ENCODE data around the gene MRTFA. TPM values are rescaled to one million over a fixed set of nuclear protein-coding genes. Genes with fewer than 3 reads are reported as not detected.

Gene MRTFA
- total and polyA plus RNA-seq, 9 of the 15 experiments (the other 6 are each of a cell fraction or from before 2014, with no cell fraction given) = 0.84 to 21.1 (median 3.7) TPM

DNA sequence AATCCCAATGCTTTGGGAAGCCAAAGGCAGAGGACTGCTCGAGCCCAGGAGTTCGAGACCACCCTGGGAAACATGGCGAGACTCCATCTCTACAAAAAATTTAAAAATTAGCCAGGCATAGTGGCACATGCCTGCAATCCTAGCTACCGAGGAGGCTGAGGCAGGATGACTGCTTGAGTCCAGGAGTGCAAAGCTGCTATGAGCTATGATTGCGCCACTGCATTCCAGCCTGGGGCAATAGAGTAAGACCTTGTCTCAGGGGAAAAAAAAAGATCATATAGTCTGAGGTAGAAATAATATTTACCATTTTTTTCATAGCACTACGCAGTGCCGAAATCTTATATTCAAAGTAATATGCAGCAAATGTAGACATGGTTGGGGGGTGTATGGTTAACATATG, 47.8 kb downstream of the MRTFA start:
- no peak overlapping the region for H2AFZ ChIP-seq (ENCODE audit: low read depth, low read length)
- H3K27ac ChIP-seq (ENCODE audit: extremely low read depth, low read depth, low read length) = no peak overlapping the region
- H3K27me3 ChIP-seq (ENCODE audit: control insufficient read depth in 2 of 2, insufficient read depth in 2 of 2, low read length in 2 of 2) = no peaks in the 10 kb centered on the region
- peaks cover 10% of the 10 kb centered on the region; the same call in 2 of the 3 replicates for H3K79me2 ChIP-seq (ENCODE audit: control insufficient read depth, insufficient read depth, low read length)
- CTCF ChIA-PET (ENCODE audit: low intra/inter-chr PET ratio) = no interaction called here
- DNase-seq (ENCODE audit: extremely low read depth in 1 of 4, low spot score in 3 of 4) (no peak), FAIRE-seq (no peak), ATAC-seq (no peak)
- WGBS (ENCODE audit: insufficient coverage, low coverage, missing lambda C conversion rate) = 100% methylated on average over 6 of the region's 7 CpGs
- H3K9me3 ChIP-seq (replicated peaks; ENCODE audit: control insufficient read depth, insufficient read depth, low read depth, low read length) = no peaks in the 10 kb centered on the region
- H3K4me2 ChIP-seq (ENCODE audit: insufficient read depth, low read length) = no peak overlapping the region
- POLR2A ChIA-PET = interaction anchor here (0.6 kb wide), 1 partner anchor 1403 kb away, joined by 3 read pairs; no protein-coding TSS in a partner anchor
- no TSS peak for BruUV-seq (replicated peaks)
- no peak overlapping the region for H3K9ac ChIP-seq (ENCODE audit: insufficient read depth in 1 of 2, low read depth in 2 of 2, low read length in 2 of 2)
- 0 out of 2 replicates have a peak, but pooled peaks have one; percentile 7 for TF ChIP-seq CEBPB (tag; IDR thresholded peaks at IDR 0.05)
- no peak for TF ChIP-seq ZC3H8 (IDR thresholded peaks at IDR 0.05)
- in situ Hi-C loops (cut with MboI) = no loop called here
- peaks cover 0 to 3% of the 10 kb centered on the region in 2 experiments; a peak in 1 of 5 replicates for H3K4me1 ChIP-seq (replicated peaks in 1 of 2; ENCODE audit: control insufficient read depth in 2 of 2, insufficient read depth in 2 of 2, low read length in 2 of 2)
- H3K36me3 ChIP-seq (ENCODE audit: control insufficient read depth, insufficient read depth, low read length) = no peaks in the 10 kb centered on the region
- intact Hi-C loops (cut with micrococcal nuclease) = no loop called here
- H3K4me3 ChIP-seq = no peak overlapping the region
- 0 out of 2 replicates have a peak, but pooled peaks cover under 1% of the 10 kb centered on the region for H4K20me1 ChIP-seq (replicated peaks; ENCODE audit: control insufficient read depth, insufficient read depth, low read length)
- H3K9me1 ChIP-seq (ENCODE audit: control insufficient read depth, insufficient read depth, low read length) = no peaks in the 10 kb centered on the region

DNA sequence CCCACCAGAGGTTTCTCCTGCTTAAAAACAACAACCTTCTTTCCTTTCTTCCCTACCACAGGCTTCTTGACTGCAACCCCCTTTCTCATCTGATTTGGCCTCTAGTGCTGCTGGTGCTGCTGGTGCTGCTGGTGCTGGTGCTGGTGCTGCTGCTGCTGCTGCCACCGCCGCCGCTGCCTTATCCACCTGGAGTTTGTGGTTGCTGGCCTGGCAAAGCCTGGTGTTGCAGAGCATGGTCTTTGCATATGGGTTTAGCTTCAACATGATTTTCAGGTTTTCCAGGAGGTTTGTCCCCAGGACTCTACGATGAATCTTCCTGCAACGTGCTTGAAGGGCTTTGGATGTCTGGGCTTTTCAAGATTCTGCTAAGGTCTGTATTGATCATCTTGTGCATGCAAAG, 49.7 kb downstream of the MRTFA start:
- FAIRE-seq (no peak), ATAC-seq (no peak), DNase-seq (ENCODE audit: extremely low read depth in 1 of 4, low spot score in 3 of 4) (no peak)
- Histone ChIP-seq H3K9me1 (ENCODE audit: control insufficient read depth, insufficient read depth, low read length) (no peaks in the 10 kb centered on the region), H2AFZ (ENCODE audit: low read depth, low read length) (no peak overlapping the region), H3K4me1 (replicated peaks in 1 of 2; ENCODE audit: control insufficient read depth in 2 of 2, insufficient read depth in 2 of 2, low read length in 2 of 2) (no peaks in the 10 kb centered on the region), H3K4me2 (ENCODE audit: insufficient read depth, low read length) (no peak overlapping the region), H4K20me1 (replicated peaks; ENCODE audit: control insufficient read depth, insufficient read depth, low read length) (no peaks in the 10 kb centered on the region), H3K36me3 (ENCODE audit: control insufficient read depth, insufficient read depth, low read length) (no peaks in the 10 kb centered on the region), H3K79me2 (ENCODE audit: control insufficient read depth, insufficient read depth, low read length) (no peaks in the 10 kb centered on the region), H3K4me3 (no peak overlapping the region), H3K9me3 (replicated peaks; ENCODE audit: control insufficient read depth, insufficient read depth, low read depth, low read length) (no peaks in the 10 kb centered on the region), H3K27me3 (ENCODE audit: control insufficient read depth in 2 of 2, insufficient read depth in 2 of 2, low read length in 2 of 2) (no peaks in the 10 kb centered on the region), H3K27ac (ENCODE audit: extremely low read depth, low read depth, low read length) (no peak overlapping the region), H3K9ac (ENCODE audit: insufficient read depth in 1 of 2, low read depth in 2 of 2, low read length in 2 of 2) (no peak overlapping the region)
- BruUV-seq (replicated peaks) = no TSS peak
- POLR2A ChIA-PET = interaction anchor here (1.3 kb wide), 1 partner anchor 24 kb away, joined by 3 read pairs; no protein-coding TSS in a partner anchor
- 91% methylated on average over 2 of the region's 5 CpGs for WGBS (ENCODE audit: insufficient coverage, low coverage, missing lambda C conversion rate)
- in situ Hi-C loops (cut with MboI) = no loop called here
- intact Hi-C loops (cut with micrococcal nuclease) = no loop called here
- CTCF ChIA-PET (ENCODE audit: low intra/inter-chr PET ratio) = no interaction called here
- TF ChIP-seq CTBP1 (IDR thresholded peaks at IDR 0.05; ENCODE audit: borderline replicate concordance) (no peak), MCM7 (IDR thresholded peaks at IDR 0.05) (no peak), SIN3B (IDR thresholded peaks at IDR 0.05; ENCODE audit: low read depth) (no peak), CEBPG (CRISPR knock-in tag; IDR thresholded peaks at IDR 0.05) (no peak), CEBPG (tag; conservative IDR thresholded peaks at IDR 0.05 in 1 of 2, IDR thresholded peaks at IDR 0.05 in 1 of 2) (no peak), HCFC1 (IDR thresholded peaks at IDR 0.05; ENCODE audit: low read depth, low read length) (no peak), ZNF316 (IDR thresholded peaks at IDR 0.05) (no peak), HSF4 (CRISPR knock-in tag; IDR thresholded peaks at IDR 0.05; ENCODE audit: borderline replicate concordance) (no peak)
- TF ChIP-seq, protein P1, sequence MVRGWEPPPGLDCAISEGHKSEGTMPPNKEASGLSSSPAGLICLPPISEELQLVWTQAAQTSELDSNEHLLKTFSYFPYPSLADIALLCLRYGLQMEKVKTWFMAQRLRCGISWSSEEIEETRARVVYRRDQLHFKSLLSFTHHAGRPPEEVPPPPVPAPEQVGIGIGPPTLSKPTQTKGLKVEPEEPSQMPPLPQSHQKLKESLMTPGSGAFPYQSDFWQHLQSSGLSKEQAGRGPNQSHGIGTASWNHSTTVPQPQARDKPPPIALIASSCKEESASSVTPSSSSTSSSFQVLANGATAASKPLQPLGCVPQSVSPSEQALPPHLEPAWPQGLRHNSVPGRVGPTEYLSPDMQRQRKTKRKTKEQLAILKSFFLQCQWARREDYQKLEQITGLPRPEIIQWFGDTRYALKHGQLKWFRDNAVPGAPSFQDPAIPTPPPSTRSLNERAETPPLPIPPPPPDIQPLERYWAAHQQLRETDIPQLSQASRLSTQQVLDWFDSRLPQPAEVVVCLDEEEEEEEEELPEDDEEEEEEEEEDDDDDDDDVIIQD (CRISPR knock-in tag; IDR thresholded peaks at IDR 0.05) = no peak
- TF ChIP-seq, protein P2, sequence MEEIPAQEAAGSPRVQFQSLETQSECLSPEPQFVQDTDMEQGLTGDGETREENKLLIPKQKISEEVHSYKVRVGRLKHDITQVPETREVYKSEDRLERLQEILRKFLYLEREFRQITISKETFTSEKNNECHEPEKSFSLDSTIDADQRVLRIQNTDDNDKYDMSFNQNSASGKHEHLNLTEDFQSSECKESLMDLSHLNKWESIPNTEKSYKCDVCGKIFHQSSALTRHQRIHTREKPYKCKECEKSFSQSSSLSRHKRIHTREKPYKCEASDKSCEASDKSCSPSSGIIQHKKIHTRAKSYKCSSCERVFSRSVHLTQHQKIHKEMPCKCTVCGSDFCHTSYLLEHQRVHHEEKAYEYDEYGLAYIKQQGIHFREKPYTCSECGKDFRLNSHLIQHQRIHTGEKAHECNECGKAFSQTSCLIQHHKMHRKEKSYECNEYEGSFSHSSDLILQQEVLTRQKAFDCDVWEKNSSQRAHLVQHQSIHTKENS (CRISPR knock-in tag; IDR thresholded peaks at IDR 0.05) = no peak
- TF ChIP-seq, protein P3, sequence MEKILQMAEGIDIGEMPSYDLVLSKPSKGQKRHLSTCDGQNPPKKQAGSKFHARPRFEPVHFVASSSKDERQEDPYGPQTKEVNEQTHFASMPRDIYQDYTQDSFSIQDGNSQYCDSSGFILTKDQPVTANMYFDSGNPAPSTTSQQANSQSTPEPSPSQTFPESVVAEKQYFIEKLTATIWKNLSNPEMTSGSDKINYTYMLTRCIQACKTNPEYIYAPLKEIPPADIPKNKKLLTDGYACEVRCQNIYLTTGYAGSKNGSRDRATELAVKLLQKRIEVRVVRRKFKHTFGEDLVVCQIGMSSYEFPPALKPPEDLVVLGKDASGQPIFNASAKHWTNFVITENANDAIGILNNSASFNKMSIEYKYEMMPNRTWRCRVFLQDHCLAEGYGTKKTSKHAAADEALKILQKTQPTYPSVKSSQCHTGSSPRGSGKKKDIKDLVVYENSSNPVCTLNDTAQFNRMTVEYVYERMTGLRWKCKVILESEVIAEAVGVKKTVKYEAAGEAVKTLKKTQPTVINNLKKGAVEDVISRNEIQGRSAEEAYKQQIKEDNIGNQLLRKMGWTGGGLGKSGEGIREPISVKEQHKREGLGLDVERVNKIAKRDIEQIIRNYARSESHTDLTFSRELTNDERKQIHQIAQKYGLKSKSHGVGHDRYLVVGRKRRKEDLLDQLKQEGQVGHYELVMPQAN (IDR thresholded peaks at IDR 0.05; ENCODE audit: borderline replicate concordance) = no peak
